Measurements from ENCODE around the gene BAZ1B.
"Not testable (repeated sequence)": the region's sequence is repeated elsewhere in the genome, so short reads cannot be mapped to it uniquely, and the experiment has no call there.

Gene BAZ1B

DNA sequence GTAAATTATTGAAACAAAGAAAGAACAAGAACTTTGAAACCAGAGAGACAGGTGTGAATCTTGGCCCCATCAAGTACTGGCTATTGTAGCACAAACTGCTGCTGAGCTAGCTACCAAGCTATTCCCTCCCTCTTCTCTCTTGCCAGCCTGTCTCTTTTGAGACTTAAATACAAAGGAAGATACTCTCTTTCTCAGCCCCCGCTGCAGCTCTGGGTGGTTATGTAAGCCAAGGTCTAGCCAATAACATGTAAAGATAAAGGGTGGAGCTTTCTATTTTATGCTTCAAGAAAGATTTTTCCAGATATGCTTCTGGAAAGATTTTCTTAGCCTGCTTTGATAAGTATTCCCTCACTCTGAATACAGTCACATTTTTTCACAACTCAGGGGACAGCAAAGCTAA lies 17.2 kb downstream of the BAZ1B start:
- DNase-seq: no peak
- no peak for ATAC-seq

DNA sequence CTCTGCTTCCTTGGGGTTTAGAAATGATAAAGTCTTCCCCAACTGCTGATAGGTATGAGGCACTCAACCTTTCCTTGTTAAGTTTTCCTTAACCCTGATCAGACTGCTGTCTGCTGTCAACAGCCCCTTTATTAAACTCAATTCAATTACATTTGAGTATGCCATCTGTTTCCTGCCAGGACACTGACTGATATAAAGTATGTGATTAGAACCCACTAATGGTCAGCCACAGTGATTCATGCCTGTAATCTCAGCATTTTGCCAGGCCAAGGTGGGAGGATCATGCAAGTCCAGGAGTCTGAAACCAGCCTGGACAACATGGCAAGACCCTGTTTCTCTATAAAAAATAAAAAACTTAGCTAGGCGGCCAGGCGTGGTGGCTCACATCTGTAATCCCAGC lies 18.1 kb downstream of the BAZ1B start:
- ATAC-seq: no peak

DNA sequence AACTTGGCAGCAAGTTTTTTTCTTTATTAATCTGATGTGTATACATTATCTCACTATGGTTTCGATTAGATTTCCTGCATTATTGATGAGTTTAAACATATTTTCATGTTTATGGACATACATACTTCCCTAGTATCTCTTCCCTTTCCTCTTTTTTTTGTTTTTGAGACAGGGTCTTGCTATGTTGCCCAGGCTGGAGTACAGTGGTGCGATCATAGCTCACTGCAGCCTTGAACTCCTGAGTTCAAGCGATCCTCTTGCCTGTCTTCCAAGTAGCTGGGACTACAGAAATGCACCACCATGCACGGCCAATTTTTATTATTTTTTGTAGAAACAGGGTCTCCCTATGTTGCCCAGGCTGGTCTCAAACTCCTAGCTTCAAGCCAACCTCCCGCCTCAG lies 18.9 kb downstream of the BAZ1B start:
- DNase-seq (no peak), ATAC-seq (no peak)

More for the DNA sequence above, 18.1 kb downstream of the BAZ1B start:
- no peak for DNase-seq

DNA sequence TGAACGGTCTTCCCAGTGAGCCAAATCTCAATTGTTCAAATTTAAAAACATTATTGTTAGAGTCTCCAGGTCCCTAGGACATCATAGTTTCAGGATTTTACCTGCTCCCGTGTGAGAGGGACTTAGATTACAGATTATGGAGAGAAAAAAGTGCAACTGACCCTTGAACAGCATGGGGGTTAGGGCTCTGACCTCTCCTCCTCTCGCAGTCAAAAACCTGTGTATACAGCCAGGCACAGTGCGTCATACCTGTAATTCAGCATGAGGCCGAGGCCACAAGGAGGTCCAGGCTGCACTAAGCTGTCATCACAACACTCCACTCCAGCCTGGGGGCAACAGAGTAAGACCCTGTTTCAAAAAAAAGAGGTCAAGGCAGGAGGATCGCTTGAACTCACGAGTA lies 25.5 kb downstream of the BAZ1B start:
- no peak for ATAC-seq
- no peak for DNase-seq

DNA sequence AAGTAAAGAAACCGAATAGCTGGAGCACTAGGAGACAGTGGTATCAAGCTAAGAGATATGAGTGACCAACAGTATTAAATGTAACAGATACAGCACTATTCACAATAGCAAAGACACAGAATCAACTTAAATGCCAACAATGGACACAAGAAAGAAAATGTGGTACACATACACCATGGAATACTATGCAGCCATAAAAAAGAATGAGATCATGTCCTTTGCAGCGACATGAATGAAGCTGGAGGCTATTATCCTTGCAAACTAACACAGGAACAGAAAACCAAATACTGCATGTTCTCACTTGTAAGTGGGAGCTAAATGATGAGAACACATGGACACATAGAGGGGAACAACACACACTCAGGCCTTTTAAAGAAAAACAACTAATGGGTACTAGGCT lies 26.6 kb downstream of the BAZ1B start:
- not testable (repeated sequence) for DNase-seq, ATAC-seq

DNA sequence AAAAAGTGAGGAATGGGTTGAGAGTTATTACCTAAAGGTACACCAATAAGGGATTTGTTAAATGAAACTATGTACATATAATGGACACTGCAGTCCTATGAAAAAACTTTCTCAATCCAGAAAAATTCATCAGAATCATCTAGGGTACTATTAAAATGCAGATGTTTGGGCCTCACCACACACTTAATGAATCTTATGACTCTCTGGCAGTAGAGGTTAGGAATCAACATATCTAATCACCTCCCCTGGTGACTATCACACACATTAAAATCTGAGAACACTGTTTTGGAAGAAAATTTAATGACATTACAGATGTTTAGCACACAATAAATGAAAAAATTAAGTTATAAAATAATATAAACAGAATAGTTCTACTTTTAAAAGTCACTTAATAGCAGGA lies 32.1 kb downstream of the BAZ1B start:
- ATAC-seq (no peak), DNase-seq (no peak)

DNA sequence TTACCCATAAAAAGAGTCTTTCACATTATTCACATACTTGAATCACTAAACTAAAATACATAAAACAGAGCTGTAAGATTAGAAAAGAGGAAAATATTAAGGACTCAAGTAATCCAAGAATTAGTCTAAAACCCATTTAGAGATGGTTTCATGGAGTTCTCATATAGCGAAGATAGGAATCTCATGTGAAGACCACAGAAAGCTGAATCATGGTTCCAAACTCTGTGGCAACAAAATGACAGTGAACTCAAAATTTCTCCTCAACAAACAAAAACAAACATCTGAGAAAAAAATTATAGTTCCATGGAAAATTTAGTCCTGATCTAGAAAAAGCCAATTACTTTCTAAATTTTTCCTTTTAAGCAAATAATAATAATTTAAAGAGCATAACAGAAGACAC lies 34.6 kb downstream of the BAZ1B start:
- ATAC-seq: no peak
- DNase-seq: no peak

DNA sequence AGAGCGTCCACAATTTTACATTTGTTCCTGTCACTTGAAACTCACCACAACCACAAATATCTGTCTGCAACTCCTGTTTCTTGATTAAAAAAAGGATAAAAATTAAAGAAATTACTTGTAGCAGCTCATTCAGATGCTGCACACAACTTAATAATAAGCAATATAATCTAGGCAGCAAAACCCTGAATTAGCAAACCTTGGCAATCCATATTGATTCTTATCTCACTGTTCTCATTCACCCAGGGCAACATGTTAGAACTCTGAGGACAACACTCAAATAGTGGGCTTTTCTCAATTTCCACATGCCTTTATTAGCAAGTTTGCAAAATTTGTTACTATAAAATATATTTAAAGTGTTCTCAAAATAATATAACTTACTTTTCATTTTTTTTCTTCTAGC lies 38.9 kb downstream of the BAZ1B start:
- DNase-seq: no peak
- no peak for ATAC-seq

DNA sequence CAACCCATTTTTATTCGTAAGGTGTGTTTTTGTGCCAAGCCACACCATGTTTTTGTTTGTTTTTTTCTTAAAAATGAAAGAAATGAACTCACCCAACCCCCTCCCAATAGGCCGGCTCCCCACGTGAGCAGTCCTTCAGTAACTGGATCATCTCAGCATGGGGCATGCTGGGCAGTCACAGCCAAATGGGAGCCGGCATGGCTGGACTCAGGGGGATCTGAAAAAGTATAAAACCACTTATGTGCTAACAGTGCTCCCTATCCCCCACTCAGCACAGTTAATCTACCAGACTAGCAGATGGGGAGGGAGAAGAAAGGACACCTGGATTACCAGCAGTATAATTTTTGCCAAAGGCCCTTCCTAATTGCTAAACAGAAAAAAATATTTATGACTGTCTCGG lies 39.3 kb downstream of the BAZ1B start:
- no peak for ATAC-seq
- DNase-seq: no peak

DNA sequence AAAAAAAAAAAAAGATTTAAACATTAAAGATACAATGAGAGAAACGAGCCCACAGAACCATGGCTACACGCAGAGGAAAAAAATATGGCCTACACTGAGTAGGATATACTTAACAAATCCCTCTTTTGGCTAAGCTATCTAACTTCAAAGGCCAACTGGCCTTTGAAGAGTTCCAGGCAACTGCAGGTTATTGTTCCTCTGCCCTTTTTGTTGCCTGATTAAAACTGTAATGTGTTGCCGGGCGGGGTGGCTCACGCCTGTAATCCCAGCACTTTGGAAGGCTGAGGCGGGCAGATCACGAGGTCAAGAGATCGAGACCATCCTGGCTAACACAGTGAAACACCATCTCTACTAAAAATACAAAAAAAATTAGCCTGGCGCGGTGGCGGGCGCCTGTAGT lies 40.6 kb downstream of the BAZ1B start:
- ATAC-seq, DNase-seq: not testable (repeated sequence)

DNA sequence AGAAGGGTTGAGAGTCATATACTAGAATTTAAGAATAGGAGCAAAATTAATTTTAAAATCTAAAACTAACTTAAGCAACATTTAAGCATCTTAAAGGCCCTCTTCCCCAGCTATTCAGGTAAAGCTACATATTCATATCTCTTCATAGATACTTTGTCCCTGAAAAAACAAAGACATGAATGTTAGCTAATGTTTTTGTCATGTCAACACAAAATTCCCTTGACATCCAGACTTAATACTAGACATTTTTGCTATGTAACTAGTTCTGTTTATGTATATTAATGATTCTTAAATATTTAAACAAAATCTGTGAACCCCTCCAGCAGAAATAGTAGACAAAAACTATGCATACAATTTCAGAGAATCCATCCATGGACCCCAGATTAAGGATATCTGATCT lies 43.5 kb downstream of the BAZ1B start:
- DNase-seq: no peak
- no peak for ATAC-seq

DNA sequence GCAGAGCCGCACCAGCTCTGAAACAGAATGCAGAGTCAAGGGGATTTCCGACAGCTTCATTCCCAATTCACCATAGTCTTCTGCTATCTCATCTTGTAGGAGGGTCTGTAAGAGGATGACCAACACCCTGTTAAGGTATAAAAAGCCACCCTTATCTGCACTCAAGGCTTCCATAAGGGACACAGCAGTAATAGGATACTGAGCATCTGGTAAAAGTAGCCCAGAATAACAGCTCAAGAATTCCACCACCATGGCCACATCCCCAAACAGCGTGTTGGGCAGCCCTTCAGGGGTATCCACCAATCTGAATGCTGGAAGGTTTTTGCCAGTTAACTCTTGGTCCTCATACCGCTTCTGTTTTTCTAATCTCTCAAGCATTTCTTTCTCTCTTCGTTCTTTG lies 44.7 kb downstream of the BAZ1B start:
- ATAC-seq (no peak), DNase-seq (no peak)

DNA sequence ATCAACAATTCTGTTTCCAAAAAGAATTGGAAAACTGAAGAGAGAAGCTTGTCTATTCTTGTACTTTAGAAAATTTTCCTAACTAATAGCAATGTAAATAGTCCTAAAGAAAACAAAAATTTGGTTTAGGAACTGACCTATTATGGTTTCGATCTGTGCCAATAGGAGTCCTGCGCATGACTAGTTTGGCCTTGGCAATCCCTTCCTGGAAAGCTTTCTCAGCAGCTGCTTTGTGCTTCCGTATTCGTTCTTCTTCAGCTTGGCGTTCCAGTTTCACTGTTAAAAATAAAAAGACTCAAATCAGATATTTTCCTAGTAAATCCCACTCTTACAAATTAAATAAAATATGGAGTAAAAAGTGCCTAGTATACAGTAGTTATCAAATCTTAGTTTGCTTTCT lies 51.9 kb downstream of the BAZ1B start:
- ATAC-seq (no peak), DNase-seq (no peak)

DNA sequence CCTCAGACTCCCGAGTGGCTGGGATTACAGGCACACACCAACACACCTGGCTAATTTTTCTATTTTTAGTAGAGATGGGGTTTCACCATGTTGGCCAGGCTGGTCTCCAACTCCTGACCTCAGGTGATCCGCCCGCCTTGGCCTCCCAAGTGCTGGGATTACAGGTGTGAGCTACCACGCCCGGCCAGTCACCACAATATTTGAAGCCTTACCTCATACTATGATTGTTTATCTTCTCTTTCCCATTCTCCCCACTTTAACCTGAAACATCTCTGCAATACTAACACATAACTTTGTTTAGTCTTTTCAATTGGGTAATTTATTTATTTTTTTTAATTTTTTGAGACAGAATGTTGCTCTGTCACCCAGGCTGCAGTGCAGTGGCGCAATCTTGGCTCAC lies 55.0 kb downstream of the BAZ1B start:
- not testable (repeated sequence) for DNase-seq, ATAC-seq

DNA sequence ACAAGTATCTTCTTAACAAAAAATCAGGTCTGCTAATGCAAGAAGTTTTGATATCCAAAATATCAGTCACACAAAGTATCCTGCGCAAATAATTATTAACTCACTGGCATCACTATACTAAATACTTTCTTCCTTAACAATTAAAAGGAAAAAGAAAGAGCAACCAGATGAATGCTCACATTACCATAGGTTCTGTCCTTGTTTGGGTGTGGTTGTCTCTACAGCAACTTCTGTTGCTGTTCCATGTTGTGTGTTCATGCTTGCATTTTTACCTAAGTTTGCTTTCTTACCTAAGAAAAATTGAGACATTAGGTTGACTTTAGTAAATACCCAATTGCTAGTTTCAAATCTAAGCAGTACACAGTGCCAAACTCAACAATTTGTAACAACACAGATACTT lies 56.0 kb downstream of the BAZ1B start:
- DNase-seq: no peak
- ATAC-seq: no peak

DNA sequence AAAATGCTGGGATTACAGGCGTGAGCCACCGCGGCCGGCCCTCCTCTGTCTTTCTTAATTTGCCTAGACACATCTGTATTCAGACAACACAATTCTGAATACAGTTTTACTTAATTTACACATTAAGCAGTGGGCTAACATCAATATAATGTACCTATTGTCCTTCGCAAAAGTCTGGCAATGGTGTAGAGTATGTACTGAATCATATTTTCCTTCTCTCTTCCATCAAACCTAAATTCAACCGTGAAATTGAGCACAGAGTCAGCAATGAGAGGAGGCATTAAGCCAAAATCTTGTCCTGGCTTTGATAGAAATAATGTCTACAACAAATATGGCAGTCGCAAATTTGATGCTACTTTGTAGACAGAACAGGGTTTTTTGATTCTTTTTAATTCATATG lies 58.1 kb downstream of the BAZ1B start:
- ATAC-seq (no peak), DNase-seq (no peak)

DNA sequence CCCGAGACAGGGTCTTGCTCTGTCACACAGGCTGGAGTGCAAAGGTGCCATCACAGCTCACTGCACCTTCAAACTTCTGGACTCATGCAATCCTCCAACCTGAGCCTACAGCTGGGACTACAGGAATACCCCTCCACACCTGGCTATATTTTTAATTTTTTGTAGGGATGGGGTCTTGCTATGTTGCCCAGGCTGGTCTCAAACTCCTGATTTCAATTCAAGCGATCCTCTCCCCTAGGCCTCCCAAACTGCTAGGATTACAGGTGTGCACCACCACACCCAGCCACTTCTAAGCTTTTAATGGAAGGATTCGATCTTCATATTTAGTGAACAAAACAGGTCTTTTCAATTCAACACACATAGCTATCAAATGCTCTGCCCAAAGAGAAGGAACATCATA lies 58.8 kb downstream of the BAZ1B start:
- ATAC-seq: no peak

DNA sequence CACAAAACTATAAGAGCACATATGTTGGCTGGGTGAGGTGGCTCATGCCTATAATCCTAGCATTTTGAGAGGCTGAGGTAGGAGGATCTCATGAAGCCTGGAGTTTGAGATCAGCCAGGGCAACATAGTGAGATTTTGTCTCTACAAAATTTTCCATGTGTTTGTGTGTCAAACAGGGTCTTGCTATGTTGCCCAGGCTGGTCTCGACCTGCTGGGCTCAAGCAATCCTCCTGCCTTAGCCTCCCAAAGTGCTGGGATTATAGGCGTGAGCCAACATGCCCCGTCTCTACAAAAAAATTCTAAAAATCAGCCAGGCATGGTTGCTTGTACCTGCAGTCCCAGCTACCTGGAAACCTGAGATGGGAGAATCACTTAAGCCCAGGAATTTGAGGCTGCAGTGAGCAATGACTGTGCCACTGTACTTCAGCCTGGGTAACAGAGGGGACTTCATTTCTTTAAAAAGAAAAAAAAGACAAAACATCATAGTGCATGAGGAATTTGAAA lies 60.3 kb downstream of the BAZ1B start:
- ATAC-seq (no peak), DNase-seq (no peak)

More for the DNA sequence above, 58.8 kb downstream of the BAZ1B start:
- no peak for DNase-seq

DNA sequence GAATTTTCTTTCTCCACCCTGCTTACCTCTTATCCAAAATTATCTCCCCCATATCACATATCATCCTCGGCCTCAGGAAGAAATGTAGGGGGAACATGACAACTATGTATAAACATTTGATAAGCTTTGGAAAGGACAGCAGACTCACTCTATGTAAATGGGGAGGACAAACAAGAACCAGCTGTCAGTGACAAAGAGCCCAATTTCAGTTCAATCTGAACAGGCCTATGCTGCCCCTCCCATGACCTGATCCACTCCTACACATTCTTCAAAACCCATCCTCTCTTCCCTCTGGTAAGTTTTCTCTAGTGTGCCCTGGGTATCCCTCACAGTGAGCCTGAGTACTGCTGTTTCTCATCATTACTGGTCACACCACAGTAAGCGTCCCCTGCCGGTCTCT lies 67.7 kb downstream of the BAZ1B start:
- DNase-seq (no peak), ATAC-seq (no peak)

DNA sequence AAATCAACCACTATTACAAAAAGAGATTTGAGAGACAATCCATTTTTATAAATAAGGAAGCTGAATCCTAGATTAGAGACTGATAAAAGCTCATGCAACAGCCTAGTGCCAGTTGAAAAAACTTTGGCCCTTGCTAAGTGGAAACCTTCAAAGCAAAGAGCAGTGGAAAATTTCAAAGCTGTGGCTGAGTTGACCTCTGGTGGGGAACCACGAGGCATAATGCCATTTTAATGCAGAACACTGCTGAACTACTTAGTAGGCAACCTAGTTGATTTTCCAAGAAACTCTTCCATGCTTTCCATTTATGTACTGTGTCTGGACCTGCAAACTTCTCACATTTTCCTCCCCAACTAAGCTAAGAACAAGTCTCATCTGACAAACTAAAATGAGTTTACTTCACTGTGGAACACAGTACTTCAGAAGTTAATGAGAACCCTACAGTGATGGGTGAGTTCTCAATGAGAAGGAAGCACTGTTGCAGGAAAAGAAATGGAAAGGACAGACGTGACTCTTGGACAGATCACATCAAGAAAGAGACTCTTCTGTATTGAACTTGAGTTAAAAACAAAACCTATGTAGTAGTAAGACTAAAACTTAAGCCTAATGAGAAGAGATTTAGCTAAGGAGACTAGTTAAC lies 69.0 kb downstream of the BAZ1B start:
- ATAC-seq (peak; percentile 65), DNase-seq (no peak)

DNA sequence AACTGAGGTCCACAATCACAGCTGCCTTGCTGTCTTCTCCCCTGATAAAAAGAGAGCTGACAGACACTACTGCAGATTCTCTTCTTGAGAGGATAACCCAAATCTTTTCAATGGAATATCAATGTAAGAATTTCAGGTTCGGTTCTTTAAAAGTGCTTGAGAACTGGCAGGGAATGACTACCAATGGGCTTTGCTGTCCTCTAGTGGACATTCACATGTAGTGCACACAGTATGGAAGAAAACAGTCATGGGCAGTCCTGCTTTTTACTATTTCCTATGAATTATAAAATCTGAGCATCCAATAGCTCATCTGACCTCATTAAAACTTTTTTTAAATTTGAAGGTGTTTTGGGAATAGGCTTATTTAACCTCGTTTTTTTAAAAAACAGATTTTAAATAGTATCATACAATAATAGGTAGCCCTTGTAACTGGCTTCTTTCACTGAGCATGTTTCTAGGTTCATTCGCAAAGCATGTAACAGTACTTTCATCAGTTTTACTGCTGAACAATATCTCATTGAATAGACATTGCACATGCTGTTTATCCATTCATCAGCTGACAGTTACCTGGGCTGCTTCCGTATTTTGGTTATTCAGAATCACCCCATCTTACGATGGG lies 70.2 kb downstream of the BAZ1B start:
- ATAC-seq: no peak
- no peak for DNase-seq

DNA sequence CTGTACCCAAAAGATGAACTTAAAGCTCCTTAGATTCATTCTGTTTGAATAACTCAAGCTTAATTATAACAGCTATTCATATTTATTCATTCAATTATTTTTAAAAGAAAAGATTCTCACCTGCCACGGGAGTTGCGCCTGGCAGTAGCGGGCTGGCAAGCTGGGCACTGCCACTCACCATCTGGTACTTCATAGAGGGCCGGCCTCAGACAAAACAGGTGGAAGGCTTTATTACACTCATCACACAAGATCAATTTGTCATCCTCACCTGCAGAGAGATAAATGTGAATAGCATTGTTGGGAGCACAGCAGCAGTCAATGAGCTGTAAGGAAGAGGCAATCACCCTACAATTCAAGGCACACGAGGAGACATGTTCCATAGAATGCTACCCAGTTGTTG lies 72.7 kb downstream of the BAZ1B start:
- ATAC-seq (no peak), DNase-seq (no peak)

DNA sequence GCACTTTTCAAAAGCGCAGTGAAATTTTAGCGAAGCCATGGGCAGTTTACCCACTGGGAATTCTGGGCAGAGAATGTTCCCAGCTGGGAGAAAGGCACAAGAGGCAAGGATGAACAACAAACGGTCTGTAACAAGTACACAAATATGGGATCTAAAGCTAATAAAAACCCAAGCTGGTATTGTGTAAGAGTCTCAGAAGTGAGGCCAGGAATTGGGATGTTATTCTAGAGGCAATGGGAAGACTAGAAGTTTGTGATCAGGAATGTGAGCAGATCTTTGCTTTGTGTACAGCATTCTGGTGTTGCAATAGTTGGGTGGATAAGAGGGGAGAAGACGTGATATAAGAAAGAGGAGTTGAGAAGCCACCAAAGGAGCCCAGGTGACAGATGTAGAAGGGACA lies 73.5 kb downstream of the BAZ1B start:
- DNase-seq: no peak
- no peak for ATAC-seq

DNA sequence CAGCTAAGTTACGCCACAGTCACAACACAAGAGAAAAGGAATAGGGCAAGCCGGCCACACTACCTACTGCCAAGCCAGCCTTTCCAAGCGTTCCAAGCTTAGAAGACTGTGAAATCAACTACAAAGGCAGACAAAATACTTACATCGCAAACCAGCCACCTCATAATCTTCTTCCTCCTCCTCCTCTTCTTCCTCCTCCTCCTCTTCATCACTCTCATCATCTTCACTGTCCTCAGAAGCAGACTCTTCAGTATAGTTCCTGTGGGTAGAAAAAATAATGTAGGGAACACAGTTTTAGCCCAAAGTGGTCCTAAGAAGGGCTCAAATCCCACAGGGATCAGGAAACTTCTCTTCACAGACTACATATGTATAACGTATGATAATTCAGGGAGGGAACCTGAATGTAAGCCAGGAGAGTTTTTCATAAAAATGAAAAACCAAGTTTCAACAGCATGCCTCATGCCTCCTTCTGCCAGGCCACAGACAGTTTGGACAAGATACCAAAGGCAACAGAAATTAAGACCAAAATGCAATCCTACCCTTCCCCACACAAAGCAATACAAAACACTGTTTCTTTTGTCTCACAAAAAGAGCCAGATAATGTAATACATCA lies 74.9 kb downstream of the BAZ1B start:
- ATAC-seq (no peak), DNase-seq (no peak)
